ENCODE results near the gene CD82.

Gene CD82

DNA sequence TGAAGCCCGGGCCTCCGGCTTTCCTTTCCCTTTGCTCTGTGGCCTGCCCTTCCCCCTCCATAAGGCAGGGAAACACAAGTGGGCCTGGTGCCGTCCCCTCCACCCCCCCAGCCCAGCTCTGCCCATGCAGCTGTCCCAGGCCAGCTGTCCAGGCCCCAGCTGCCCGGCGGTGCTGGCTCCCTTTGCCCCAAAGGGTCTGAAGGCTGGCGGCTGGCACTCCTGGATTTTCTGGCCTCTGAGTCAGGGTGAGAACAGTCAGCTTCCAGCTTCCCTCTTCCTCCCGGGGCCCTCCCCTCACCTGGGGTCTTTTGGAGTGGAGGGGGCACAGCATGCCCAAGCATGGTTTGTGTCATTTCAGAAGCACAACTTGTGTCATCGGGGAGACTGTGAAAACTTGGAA is 27.8 kb downstream of the CD82 start:
- Histone ChIP-seq H3K23ac (ENCODE audit: low read length in 2 of 2) (no peak overlapping the region), H2BK15ac (ENCODE audit: low read depth, poor library complexity, severe bottlenecking) (peak overlapping the region; percentile 32), H3K79me1 (replicated peaks; ENCODE audit: low read length, poor library complexity, severe bottlenecking) (peaks cover 32% of the 10 kb centered on the region), H3K27me3 (ENCODE audit: control insufficient read depth in 1 of 2, insufficient read depth in 1 of 2, low read length in 2 of 2) (no peaks in the 10 kb centered on the region), H2BK5ac (ENCODE audit: low read depth, low read length, poor library complexity, severe bottlenecking) (no peak overlapping the region), H3K4me3 (ENCODE audit: insufficient read depth in 1 of 2, low read depth in 1 of 2, low read length in 2 of 2) (no peak overlapping the region), H3K36me3 (ENCODE audit: control insufficient read depth in 1 of 2, insufficient read depth in 2 of 2, low read depth in 1 of 2, low read length in 2 of 2) (peaks cover 0 to 52% of the 10 kb centered on the region in 2 experiments), H4K91ac (ENCODE audit: low read length) (peak overlapping the region; percentile 69), H3K9ac (ENCODE audit: low read length) (peak overlapping the region; percentile 32), H3K14ac (ENCODE audit: low read length in 2 of 2) (no peak overlapping the region), H3K4ac (ENCODE audit: low read depth in 1 of 2, low read length in 2 of 2) (peak overlapping the region; percentile 9 to 40), H3K18ac (ENCODE audit: low read depth in 1 of 2, low read length in 2 of 2) (peak overlapping the region in 1 of 2 experiments; percentile 46), H4K8ac (ENCODE audit: low read length) (peak overlapping the region; percentile 82), H3K9me3 (ENCODE audit: control insufficient read depth, low read length) (no peaks in the 10 kb centered on the region), H3K4me2 (ENCODE audit: low read length, poor library complexity, severe bottlenecking) (no peak overlapping the region), H3K27ac (ENCODE audit: low read length, poor library complexity, severe bottlenecking) (peak overlapping the region; percentile 15), H2AK5ac (ENCODE audit: low read length, severe bottlenecking) (no peak overlapping the region), H2AFZ (ENCODE audit: low read depth, low read length) (no peak overlapping the region), H2BK120ac (ENCODE audit: low read depth, low read length) (peak overlapping the region; percentile 59), H3K4me1 (ENCODE audit: control insufficient read depth, insufficient read depth, low read depth, low read length) (peaks cover 51% of the 10 kb centered on the region), H2BK12ac (ENCODE audit: low read length in 2 of 2) (peak overlapping the region; percentile 9 to 59)
- no peak for DNase-seq
- 52% methylated on average over 7 of the region's 8 CpGs for WGBS

- Histone ChIP-seq H2BK12ac (ENCODE audit: low read length in 2 of 2) (no peak overlapping the region), H3K36me3 (ENCODE audit: control insufficient read depth in 1 of 2, insufficient read depth in 2 of 2, low read depth in 1 of 2, low read length in 2 of 2) (peaks cover 0 to 62% of the 10 kb centered on the region in 2 experiments), H4K91ac (ENCODE audit: low read length) (no peak overlapping the region), H2AFZ (ENCODE audit: low read depth, low read length) (no peak overlapping the region), H2BK15ac (ENCODE audit: low read depth, poor library complexity, severe bottlenecking) (no peak overlapping the region), H4K8ac (ENCODE audit: low read length) (no peak overlapping the region), H2BK120ac (ENCODE audit: low read depth, low read length) (no peak overlapping the region), H3K27ac (ENCODE audit: low read length, poor library complexity, severe bottlenecking) (no peak overlapping the region), H2BK5ac (ENCODE audit: low read depth, low read length, poor library complexity, severe bottlenecking) (no peak overlapping the region), H3K9me3 (ENCODE audit: control insufficient read depth, low read length) (no peaks in the 10 kb centered on the region), H3K79me1 (replicated peaks; ENCODE audit: low read length, poor library complexity, severe bottlenecking) (peaks cover 47% of the 10 kb centered on the region), H3K4me2 (ENCODE audit: low read length, poor library complexity, severe bottlenecking) (no peak overlapping the region), H3K4ac (ENCODE audit: low read depth in 1 of 2, low read length in 2 of 2) (no peak overlapping the region), H3K27me3 (ENCODE audit: control insufficient read depth in 1 of 2, insufficient read depth in 1 of 2, low read length in 2 of 2) (no peaks in the 10 kb centered on the region), H3K14ac (ENCODE audit: low read length in 2 of 2) (no peak overlapping the region), H3K4me1 (ENCODE audit: control insufficient read depth, insufficient read depth, low read depth, low read length) (peaks cover 47% of the 10 kb centered on the region), H2AK5ac (ENCODE audit: low read length, severe bottlenecking) (peak overlapping the region; percentile 31), H3K18ac (ENCODE audit: low read depth in 1 of 2, low read length in 2 of 2) (no peak overlapping the region), H3K23ac (ENCODE audit: low read length in 2 of 2) (no peak overlapping the region), H3K9ac (ENCODE audit: low read length) (no peak overlapping the region), H3K4me3 (ENCODE audit: insufficient read depth in 1 of 2, low read depth in 1 of 2, low read length in 2 of 2) (no peak overlapping the region)
- DNase-seq: no peak
- 80% methylated on average over 6 of the region's 6 CpGs for WGBS
Observed at GRCh38 chr11:44595006-44595405, 29.5 kb downstream of the CD82 start.

- Histone ChIP-seq H2BK12ac (ENCODE audit: low read length in 2 of 2) (no peak overlapping the region), H3K4me2 (ENCODE audit: low read length, poor library complexity, severe bottlenecking) (no peak overlapping the region), H2AFZ (ENCODE audit: low read depth, low read length) (no peak overlapping the region), H3K79me1 (replicated peaks; ENCODE audit: low read length, poor library complexity, severe bottlenecking) (peaks cover 52% of the 10 kb centered on the region), H3K4me1 (ENCODE audit: control insufficient read depth, insufficient read depth, low read depth, low read length) (peaks cover 45% of the 10 kb centered on the region), H2BK5ac (ENCODE audit: low read depth, low read length, poor library complexity, severe bottlenecking) (no peak overlapping the region), H2AK5ac (ENCODE audit: low read length, severe bottlenecking) (no peak overlapping the region), H3K36me3 (ENCODE audit: control insufficient read depth in 1 of 2, insufficient read depth in 2 of 2, low read depth in 1 of 2, low read length in 2 of 2) (peaks cover 0 to 67% of the 10 kb centered on the region in 2 experiments), H2BK15ac (ENCODE audit: low read depth, poor library complexity, severe bottlenecking) (peak overlapping the region; percentile 29), H4K91ac (ENCODE audit: low read length) (no peak overlapping the region), H3K23ac (ENCODE audit: low read length in 2 of 2) (no peak overlapping the region), H3K27ac (ENCODE audit: low read length, poor library complexity, severe bottlenecking) (no peak overlapping the region), H3K4me3 (ENCODE audit: insufficient read depth in 1 of 2, low read depth in 1 of 2, low read length in 2 of 2) (no peak overlapping the region), H2BK120ac (ENCODE audit: low read depth, low read length) (no peak overlapping the region), H3K4ac (ENCODE audit: low read depth in 1 of 2, low read length in 2 of 2) (no peak overlapping the region), H3K14ac (ENCODE audit: low read length in 2 of 2) (peak overlapping the region in 1 of 2 experiments; percentile 3), H3K9me3 (ENCODE audit: control insufficient read depth, low read length) (no peaks in the 10 kb centered on the region), H4K8ac (ENCODE audit: low read length) (no peak overlapping the region), H3K18ac (ENCODE audit: low read depth in 1 of 2, low read length in 2 of 2) (no peak overlapping the region), H3K27me3 (ENCODE audit: control insufficient read depth in 1 of 2, insufficient read depth in 1 of 2, low read length in 2 of 2) (no peaks in the 10 kb centered on the region), H3K9ac (ENCODE audit: low read length) (no peak overlapping the region)
- DNase-seq: no peak
- WGBS: 93% methylated on average over 10 of the region's 10 CpGs
Observed at GRCh38 chr11:44595964-44596381, 30.5 kb downstream of the CD82 start.

GRCh38 chr11:44596525-44597276 is 31.2 kb downstream of the CD82 start:
- no peak for DNase-seq
- Histone ChIP-seq H3K9me3 (ENCODE audit: control insufficient read depth, low read length) (no peaks in the 10 kb centered on the region), H3K27ac (ENCODE audit: low read length, poor library complexity, severe bottlenecking) (no peak overlapping the region), H2BK15ac (ENCODE audit: low read depth, poor library complexity, severe bottlenecking) (no peak overlapping the region), H2AFZ (ENCODE audit: low read depth, low read length) (no peak overlapping the region), H3K4ac (ENCODE audit: low read depth in 1 of 2, low read length in 2 of 2) (no peak overlapping the region), H3K4me1 (ENCODE audit: control insufficient read depth, insufficient read depth, low read depth, low read length) (peaks cover 47% of the 10 kb centered on the region), H3K23ac (ENCODE audit: low read length in 2 of 2) (no peak overlapping the region), H4K8ac (ENCODE audit: low read length) (no peak overlapping the region), H3K18ac (ENCODE audit: low read depth in 1 of 2, low read length in 2 of 2) (no peak overlapping the region), H3K36me3 (ENCODE audit: control insufficient read depth in 1 of 2, insufficient read depth in 2 of 2, low read depth in 1 of 2, low read length in 2 of 2) (peaks cover 0 to 68% of the 10 kb centered on the region in 2 experiments), H3K9ac (ENCODE audit: low read length) (no peak overlapping the region), H3K79me1 (replicated peaks; ENCODE audit: low read length, poor library complexity, severe bottlenecking) (peaks cover 57% of the 10 kb centered on the region), H2BK120ac (ENCODE audit: low read depth, low read length) (no peak overlapping the region), H3K4me2 (ENCODE audit: low read length, poor library complexity, severe bottlenecking) (no peak overlapping the region), H2BK12ac (ENCODE audit: low read length in 2 of 2) (peak overlapping the region in 1 of 2 experiments; percentile 7), H2AK5ac (ENCODE audit: low read length, severe bottlenecking) (peak overlapping the region; percentile 9), H2BK5ac (ENCODE audit: low read depth, low read length, poor library complexity, severe bottlenecking) (no peak overlapping the region), H3K14ac (ENCODE audit: low read length in 2 of 2) (peak overlapping the region in 1 of 2 experiments; percentile 67), H3K4me3 (ENCODE audit: insufficient read depth in 1 of 2, low read depth in 1 of 2, low read length in 2 of 2) (no peak overlapping the region), H3K27me3 (ENCODE audit: control insufficient read depth in 1 of 2, insufficient read depth in 1 of 2, low read length in 2 of 2) (no peaks in the 10 kb centered on the region), H4K91ac (ENCODE audit: low read length) (no peak overlapping the region)
- WGBS: 76% methylated on average over 13 of the region's 13 CpGs
